Stimulated activated CD8-positive, alpha-beta memory T cell treated with anti-CD3 and anti-CD28 coated beads, Interleukin-12 subunit alpha, Interleukin-12 subunit beta, amount 100 ng/mL, for 24 hours (primary cell): ENCODE results near the gene UBE3C.
"Not testable (repeated sequence)": the region's sequence is repeated elsewhere in the genome, so short reads cannot be mapped to it uniquely, and the experiment has no call there.

ENCODE experiments used
- DNase-seq: peaks from one replicate; pipeline ENCODE4 v3.0.0-alpha.2; 2020; ENCODE audit errors: extremely low read depth

Gene UBE3C

DNA sequence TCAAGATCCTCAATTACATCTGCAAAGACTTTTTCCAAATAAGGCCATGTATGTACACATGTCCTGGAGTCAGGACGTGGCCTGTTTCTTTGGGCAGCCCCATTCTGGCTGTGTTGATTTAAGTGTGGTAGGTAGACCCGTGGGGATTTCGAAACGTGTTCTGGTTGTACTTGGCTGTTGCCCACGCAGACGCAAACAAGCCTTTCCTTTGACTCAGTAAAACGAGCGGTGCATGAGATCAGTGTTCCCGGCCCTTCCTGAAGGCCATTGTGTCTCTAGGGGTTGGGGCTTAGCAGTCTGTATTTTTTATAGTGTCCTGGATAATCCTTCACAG is 133.2 kb downstream of the UBE3C start:
- no peak for DNase-seq

DNA sequence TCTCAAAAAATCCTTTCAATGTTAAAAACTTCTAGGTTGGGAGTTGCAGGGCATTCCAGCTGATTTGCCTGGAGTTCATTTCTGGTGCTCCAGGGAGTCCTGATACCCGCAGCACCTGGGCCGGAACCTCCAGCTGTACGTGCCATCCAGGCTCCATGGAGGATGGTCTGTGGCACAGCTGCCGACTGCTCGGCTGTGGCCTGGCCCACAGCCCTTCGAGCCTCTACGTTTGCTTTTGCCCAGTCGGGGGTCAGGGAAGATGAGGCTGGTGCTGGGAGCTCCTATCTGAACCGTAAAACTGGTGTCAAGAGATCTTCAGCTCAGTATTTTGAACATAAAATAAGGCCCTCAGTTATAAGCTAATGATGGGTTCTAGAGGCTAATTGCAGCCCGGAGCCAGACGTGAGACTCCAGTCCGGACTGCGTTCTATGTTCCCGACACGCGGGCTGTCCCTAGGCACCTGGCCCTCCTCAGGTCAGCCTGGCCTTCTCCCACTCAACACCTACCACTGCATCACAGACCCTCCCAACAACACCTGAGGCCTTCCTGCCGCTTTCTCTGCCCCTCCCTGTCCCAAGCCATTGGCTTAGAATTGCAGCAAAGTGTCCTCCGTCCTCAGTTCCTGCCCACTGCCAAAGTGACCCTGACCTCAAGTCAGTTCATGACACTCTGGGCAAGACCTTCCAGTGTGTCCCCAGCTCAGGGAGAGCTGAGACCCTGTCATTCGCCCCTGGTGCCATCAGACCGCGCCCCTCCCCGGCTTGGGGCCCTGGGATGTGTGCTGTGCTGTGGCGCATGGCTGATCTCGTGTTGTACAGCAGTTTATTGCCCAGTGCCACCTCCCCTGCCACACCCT is 133.9 kb downstream of the UBE3C start:
- no peak for DNase-seq

DNA sequence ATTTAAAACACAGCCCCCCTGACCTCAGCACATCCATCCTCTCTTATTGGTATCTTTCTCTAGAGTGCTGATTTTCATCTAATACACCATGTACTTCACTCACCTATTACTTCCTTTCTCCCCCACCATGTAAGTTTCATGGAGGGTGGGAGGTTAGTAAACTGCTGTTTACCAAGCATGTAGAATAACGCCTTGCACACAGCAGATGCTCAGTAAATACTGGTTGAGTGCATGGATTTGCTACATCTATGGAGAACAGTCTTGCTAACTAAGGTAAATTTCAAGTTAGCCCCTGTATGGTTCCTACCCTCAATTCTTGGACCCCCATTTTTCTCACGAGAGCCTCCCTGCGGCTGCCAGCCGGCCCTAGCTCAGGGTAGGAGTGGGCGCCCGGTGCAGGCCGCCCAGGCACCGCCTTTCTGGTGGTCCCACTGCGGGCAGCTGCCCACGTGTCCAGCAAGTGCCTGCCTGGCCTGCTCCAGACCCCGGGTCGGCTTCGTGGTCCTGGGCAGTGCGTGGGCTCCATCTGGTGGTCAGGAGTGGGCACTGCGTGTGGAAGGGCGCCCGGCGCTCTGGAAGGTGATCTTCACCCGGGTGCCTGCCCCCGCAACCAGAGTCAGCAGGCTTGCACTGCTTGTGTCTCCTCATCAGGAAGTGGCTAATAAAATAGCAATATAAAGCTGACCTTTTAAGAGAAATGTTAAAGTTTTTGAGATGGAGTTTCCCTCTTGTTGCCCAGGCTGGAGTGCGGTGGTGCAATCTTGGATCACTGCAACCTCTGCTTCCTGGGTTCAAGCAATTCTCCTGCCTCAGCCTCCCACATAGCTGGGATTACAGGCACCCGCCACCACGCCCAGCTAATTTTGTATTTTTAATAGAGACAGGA is 134.7 kb downstream of the UBE3C start:
- no peak for DNase-seq

DNA sequence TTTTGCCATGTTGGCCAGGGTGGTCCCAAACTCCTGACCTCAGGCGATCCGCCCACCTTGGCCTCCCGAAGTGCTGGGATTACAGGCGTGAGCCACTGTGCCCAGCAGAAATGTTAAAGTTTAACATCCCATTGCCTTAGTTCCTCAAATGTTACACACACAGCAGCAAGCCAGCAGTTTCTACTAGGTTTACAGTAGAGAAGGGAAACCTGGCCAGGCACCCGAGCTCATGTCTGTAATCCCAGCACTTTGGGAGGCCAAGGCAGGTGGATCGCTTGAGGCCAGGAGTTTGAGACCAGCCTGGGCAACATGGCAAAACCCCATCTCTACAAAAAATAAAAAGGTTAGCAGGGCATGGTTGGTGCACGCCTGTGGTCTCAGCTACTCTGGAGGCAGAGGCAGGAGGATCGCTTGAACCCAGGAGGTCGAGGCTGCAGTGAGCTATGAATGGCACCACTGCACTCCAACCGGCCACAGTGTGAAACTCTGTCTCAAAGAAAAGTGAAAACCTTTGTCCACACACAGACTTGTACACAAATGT is 135.4 kb downstream of the UBE3C start:
- DNase-seq: not testable (repeated sequence)

DNA sequence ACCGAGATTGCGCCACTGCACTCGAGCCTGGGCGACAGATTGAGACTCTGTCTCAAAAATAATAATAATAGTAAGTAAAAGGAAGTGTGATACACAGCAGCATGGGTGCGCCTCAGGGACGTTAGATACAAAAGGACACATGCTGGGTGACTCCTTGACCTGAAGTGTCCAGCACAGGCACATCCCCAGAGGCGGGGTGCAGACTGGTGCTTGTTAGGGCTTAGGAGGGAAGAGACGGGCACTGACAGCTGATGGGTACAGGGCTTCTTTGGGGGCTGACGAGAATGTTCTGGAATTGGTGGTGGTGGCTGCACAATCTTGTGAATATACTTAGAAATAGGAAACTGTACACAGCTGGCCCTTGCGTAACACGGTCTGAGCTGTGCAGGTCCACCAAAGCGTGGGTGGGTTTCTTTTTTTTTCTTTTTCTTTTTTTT is 136.3 kb downstream of the UBE3C start:
- no peak for DNase-seq

DNA sequence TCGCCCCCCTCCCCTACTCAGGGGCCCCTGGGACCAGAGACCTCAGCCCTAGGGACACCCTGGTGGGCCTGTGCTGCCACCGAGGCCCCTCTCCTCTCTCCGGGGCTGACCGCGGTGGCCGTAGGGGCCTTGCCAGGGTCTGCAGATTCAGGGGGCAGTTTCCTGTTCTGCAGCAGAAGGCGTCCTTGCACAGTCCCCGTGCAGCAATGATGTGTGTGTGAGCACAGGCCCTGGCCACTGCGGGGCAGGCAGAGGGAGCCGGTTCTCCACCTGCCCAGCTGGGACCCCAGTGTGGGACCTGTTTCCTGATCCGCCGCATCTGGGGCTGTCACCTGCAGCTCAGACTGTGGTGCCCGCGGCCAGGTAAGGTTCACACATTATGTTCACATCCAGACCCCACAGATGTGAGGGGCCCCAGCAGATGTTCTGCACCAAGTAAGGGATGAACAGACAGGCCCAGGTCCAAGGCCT is 137.4 kb downstream of the UBE3C start:
- DNase-seq: no peak

DNA sequence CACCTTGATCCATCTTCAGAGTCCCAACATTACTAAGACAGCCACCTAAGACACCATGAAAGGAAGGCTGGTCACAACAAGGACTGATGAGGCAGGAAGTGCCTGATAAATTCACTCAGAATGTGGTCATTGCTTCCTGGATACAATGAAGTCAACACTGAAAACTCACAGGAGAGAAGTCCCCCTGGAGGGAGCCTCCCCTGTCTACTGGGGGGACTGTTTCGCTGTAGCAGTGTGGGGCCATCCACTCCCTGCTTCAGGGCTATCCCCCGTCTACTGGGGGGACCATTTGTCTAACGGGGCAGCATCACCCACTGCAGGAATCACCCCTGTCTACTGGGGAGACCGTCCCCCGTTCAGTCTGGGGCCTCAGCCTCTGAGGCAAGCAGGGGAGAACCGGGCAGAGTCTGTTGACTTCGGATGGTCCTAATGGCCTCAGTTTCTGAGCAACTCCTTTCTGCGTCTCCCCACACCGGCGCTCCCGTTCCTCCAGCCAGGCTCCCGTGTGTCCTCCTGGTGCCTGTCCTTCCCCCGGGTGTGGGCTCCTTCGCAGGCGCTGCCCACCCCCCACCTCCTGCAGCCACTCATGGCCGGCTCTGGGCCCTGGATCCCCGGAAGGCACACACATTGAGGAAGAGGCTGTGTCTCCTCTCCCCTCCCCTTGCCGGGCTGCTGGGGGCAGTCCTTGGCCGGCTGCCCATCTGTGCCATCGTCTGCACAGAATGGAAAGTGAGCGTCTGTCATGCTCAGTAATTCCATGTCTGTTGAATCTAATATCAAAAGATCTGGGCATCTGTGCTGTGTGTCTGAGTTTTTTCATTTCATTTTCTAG is 138.2 kb downstream of the UBE3C start:
- no peak for DNase-seq

DNA sequence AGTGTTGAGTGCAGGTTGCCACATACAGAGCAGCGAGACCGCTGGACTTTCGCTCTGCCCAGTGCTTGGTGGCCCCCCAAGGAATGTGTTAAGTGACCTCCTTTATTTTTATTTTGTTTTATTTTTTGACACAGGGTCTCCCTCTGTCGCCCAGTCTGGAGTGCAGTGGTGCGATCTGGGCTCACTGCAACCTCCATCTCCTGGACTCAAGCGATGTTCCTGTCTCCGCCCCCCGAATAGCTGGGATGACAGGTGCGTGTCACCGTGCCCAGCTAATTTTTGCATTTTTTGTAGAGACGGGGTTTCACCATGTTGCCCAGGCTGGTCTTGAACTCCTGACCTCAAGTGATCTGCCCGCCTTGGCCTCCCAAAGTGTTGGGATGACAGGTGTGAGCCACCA is 138.8 kb downstream of the UBE3C start:
- DNase-seq: not testable (repeated sequence)

DNA sequence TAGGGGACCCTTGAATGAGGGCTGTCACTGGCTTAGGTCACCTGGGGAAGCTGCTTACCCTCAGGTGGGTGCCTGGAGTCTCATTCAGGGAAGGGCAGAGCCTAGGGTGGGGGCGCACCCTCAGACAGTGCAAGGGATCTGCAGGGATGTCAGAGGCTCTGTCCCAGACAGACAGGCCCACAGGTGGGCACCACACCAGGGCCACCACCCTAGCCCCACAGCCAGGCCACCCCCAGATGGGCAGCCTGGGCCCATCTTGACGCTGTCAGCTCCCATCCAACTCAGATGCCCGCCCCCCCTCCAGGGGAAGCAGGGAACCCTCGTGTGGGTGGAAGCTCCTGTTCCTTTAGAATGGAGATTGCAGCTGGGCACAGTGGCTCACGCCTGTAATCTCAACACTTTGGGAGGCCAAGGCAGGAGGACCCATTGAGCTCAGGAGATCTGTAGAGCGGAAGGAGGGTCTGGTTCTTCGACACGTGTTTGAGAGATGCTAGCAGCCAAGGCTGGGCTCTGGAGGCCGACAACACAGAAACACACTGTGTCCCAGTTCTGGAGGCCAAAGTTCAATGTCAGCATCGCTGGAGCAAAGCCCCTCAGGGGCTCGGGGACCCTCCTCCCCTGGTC is 139.6 kb downstream of the UBE3C start:
- DNase-seq: no peak

DNA sequence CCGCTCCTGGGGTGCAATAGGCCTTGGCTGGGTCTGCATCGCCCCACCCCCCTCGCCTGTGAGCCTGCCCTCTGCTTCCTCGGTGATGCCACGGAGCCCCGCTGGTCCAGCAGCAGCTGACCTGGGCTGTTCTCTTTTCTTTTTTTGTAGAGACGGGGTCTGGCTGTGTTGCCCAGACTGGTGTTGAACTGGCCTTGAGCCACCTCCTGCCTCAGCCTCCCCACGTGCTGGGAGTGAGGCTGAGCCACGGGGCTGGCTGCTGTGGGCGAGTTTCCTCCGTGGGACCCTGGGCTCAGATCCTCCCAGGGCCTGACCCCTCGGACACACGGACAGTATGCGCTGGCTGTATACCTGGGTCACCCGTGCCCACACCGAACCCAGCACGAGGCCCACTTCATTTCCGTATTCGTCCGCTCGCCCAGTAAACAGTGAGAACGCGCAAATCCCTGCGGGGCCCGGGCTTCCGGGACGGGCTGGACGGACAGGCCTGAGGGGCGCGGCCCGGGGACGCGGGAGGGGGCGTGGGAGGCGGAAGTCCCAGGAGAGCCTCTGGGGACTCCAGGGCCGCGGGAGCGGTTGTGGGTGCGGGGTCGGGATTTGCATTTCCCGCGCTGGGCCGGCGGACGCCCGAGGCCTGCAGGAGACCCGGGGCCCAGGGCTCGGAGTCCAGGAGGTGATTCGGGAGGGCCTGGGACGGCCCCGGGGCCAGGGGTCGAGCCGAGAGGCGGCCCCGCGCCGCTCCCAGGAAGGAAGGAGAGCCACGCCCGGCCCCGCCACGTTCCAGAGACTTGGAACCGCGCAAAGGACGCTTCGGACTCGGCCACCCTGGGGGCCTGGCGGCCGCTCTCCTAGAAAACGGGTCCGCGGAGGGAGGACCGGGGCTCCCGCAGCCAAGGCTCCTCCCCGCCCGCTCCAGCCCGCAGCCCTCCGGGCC is 140.3 kb downstream of the UBE3C start:
- DNase-seq: no peak

DNA sequence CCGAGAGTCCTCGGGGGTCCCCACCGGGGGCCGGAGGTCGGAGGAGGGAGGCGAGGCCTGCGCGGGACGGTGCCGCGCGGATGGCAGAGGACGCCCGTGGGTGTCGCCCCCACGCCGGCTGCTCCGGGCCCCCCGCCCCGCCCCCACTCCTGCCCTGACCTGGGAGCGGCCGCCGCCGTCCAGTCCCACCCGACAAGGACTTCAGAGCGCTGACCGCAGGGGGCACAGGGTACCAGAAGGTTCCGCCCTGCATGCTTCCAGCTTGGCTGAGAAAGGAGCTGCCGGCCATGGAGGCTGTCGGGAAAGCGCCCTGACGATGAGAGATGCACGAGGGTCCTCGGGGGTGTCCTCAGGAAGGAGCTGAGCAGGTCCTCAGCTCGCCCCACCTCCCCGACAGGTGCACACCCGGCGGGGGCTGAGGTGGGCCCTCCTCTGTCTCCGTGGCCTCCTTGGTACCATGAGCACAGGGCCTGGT is 141.1 kb downstream of the UBE3C start:
- DNase-seq: no peak

DNA sequence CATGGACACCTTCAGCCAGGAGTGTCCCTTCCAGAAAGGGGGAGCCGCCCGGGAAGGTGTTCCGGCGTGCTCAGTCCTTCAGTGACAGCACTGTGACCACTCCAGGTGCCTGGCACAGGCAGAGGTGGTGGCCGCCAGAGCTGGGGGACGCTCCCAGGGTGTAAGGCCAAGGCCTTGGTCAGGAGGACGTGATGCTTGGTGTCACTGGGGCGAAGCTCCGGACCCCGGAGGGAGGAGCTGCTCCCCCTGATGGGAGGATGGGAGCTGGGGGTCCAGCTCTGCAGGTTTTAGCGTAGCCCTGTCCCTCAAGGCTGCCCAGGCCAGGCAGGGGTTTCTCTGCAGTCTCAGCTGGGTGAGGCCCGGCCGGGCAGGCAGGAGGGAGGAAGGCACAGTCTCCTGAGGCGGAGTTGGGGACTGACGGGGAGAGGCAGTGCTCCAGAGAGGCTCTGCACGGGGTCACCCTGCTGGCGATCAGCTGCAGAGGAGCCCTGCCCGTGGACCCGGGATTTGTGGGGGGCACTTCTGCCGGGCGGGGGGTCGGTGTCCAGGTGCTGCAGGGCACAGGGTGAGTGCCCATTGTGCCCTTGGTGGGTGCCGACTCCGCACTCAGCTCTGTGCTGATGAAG is 141.6 kb downstream of the UBE3C start:
- no peak for DNase-seq

DNA sequence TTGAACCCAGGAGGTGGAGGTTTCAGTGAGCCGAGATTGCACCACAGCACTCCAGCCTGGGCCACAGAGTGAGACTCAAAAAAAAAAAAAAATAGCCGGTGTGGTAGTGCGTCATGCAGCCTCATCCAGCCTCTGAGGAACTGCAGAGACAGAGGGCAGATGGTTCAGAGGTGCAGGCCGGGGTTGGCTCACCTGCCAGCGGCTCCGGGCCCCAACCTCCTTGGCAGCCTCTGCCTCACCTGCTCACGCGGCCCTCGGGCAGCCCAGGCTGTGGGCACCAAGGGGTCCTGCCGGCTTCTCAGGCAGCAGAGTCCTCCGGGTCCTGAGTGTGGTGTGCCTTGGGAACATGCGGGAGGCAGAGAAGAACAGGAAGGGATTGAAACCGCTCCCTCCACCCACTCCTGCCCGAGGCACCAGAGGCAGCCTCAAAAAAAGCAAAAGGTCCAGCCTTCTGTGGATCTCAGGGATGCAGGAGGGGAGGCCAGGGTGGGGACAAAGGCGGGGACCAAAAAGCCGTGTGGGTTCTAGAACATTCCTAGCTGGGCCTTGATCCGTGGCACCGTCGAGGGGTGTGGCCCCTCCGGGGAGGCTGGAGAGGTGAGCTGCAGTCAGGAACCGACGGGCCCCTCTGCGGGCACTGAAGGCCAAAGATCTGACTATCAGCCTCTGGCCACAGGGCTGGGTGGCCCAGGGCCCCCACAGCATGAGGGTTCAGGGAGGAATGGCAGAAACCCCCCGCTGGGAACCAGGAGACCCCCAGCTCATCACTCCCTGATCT is 142.7 kb downstream of the UBE3C start:
- DNase-seq: no peak

DNA sequence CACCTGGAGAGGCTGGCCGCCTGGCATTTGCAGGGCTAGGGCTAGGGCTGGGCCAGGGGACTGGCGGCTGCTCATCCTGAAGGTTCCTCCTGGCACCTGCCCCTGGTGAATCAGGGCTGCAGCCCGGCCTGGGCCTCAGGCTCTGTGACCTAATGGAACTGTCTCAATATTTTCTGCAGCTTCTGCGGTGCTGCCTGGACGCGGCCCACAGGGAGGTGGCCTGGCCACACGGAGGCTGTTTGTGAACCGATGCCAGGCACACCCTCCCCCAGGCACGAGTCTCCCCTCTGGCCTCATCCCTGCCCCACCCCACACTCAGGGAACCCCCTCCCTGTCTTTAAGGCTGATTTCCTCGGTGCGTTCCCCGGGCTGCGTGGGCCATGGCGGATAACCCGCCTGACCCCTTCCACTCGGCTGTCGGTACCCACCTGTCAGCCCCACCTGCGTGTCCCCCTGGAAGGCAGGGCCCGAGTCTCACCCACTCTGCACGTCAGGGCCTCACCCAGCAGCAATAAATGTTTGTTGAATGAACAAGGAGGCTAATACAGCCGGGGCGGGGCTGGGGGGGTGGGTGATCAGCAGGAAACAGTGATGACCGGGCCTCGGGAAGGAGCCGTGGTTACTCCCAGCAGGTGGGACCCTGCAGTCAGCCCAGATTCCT is 143.5 kb downstream of the UBE3C start:
- no peak for DNase-seq

DNA sequence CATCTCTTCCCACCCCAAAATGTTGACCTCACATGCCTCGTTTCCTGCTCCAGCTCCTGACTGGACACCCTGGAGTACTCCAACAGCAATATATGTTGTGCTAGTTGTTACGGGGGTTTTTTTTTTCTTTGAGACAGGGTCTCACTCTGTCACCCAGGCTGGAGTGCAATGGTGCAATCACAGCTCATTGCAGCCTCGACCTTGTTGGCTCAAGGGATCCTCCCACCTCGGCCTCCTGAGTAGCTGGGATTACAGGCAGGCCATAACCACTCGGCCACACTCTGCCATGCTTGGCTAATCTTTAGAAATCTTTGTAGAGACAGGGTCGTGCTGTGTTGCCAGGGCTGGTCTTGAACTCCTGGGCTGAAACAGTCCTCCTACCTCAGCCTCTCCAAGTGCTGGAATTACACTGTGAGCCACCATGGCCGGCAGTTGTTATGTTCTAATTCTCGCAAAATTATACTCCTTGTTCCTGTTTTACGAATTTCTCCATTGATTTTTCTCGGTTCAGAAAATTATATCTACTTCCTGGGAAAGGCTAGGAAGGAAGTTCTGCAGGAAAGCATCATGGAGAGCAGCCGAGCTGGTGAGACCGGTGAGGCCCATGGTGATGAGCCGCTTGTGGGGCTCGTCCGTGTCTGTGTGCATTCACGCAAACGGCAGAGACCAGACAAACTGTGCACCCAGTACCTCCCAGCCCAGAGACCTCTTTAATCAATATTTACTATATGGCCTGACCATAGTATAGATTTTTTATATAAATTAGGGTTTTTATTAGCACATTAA is 145.7 kb downstream of the UBE3C start:
- DNase-seq: no peak

DNA sequence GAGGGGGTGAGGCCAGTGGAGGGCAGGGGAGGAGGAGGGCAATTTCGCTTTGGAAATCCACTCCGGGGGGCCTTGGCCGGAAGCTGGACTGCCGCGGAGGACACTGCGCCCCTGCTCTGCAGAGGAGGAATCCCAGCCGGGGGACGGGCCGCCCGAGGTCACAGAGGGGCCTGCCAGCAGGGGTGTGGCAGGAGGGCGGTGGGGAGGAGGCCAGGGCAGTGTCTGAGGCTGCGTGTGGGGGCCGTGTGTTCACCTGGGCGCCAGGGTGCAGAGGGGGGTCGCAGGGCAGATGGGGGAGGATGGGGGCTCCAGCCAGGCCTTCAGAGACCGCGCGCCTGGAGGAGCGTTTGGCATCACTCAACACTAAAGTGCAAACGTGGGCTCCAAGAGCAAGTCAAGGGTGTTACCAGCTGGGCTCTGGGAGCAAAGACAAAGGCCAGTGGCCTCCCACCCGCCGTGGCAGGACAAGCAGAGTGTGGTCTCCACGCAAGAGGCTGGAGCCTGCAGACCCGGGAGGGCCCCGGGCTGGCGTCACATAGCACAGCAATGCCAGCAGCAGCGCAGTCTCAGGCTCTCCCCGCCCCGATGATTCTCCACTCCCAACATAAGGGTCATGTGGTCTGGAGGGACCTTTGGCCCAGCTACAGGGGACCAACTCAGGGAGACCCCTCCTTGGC is 152.8 kb downstream of the UBE3C start:
- DNase-seq: no peak

DNA sequence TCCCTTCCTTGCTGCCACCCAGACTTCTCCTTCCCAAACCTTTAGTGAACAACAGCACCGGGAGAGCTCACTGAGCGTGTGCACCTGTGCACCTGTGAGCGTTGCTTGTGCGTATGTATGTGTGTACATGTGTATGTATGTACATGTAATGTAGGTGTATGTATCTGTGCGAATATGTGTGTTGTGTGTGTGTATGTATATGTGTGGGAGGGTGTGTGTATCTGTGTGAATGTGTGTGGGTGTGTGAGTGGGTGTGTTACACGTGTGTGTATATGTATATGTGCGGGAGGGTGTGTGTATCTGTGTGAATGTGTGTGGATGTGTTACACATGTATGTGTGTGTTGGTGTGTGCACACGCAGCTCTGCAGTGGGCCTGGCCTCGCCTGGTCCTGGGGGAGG is 153.5 kb downstream of the UBE3C start:
- DNase-seq: no peak
